WERI-Rb-1 (cell line): ENCODE results near the gene CTNNA3.

Experiments
- DNase-seq: peaks from one replicate; pipeline ENCODE4 v3.0.0-alpha.2; 2020
- H3K27ac ChIP-seq: fragments of 250-450 bp; sonication (Bioruptor Pico); 2 replicates; pipeline ENCODE4 v1.5.1; 2020; ENCODE audit warnings: mild to moderate bottlenecking, moderate library complexity
- H3K27me3 ChIP-seq: fragments of 250-450 bp; sonication (Bioruptor Pico); 2 replicates; pipeline ENCODE4 v1.5.1; 2021; ENCODE audit warnings: mild to moderate bottlenecking, low read depth, moderate library complexity; ENCODE audit not compliant: insufficient read depth, severe bottlenecking
- H3K36me3 ChIP-seq: fragments of 250-450 bp; sonication (Bioruptor Pico); 2 replicates; pipeline ENCODE4 v1.5.1; 2020; ENCODE audit warnings: mild to moderate bottlenecking, moderate library complexity
- H3K4me3 ChIP-seq: 2 replicates; pipeline ENCODE4 v1.5.1; 2011; ENCODE audit warnings: low read depth, mild to moderate bottlenecking, control low read depth, low read length
- H3K9me3 ChIP-seq: fragments of 250-450 bp; sonication (Bioruptor Pico); 2 replicates; pipeline ENCODE4 v1.5.1; 2021; ENCODE audit warnings: mild to moderate bottlenecking, moderate library complexity; ENCODE audit not compliant: severe bottlenecking
- CTCF ChIP-seq: IDR thresholded peaks from 2 replicates; pipeline ENCODE4 v1.5.1; 2011; ENCODE audit warnings: low read depth, mild to moderate bottlenecking, control low read depth, inconsistent platforms, low read length

The CTNNA3 gene

GRCh38 chr10:67476201-67476600 lies 219.8 kb downstream of the CTNNA3 start:
- H3K27ac ChIP-seq: no peak overlapping the region
- no peak overlapping the region for H3K4me3 ChIP-seq
- no peaks in the 10 kb centered on the region for H3K27me3 ChIP-seq
- no peak for DNase-seq
- H3K36me3 ChIP-seq: no peaks in the 10 kb centered on the region
- peak; percentile 32; the same call in 1 of the 2 replicates for TF ChIP-seq CTCF
- H3K9me3 ChIP-seq: peaks cover 2% of the 10 kb centered on the region

- H3K27ac ChIP-seq: no peak overlapping the region
- H3K27me3 ChIP-seq: no peaks in the 10 kb centered on the region
- peaks cover 2% of the 10 kb centered on the region for H3K9me3 ChIP-seq
- H3K36me3 ChIP-seq: no peaks in the 10 kb centered on the region
- no peak for TF ChIP-seq CTCF
- no peak for DNase-seq
- H3K4me3 ChIP-seq: no peak overlapping the region
These were observed 222.0 kb downstream of the CTNNA3 start for GRCh38 chr10:67473850-67474633.

- no peak for TF ChIP-seq CTCF
- Histone ChIP-seq H3K27me3 (no peaks in the 10 kb centered on the region), H3K27ac (no peak overlapping the region), H3K4me3 (no peak overlapping the region), H3K9me3 (no peaks in the 10 kb centered on the region), H3K36me3 (no peaks in the 10 kb centered on the region)
- DNase-seq: no peak
These were observed 225.0 kb downstream of the CTNNA3 start for GRCh38 chr10:67471022-67471421.

- no peaks in the 10 kb centered on the region for H3K36me3 ChIP-seq
- no peak for TF ChIP-seq CTCF
- no peak overlapping the region for H3K4me3 ChIP-seq
- H3K27ac ChIP-seq: no peak overlapping the region
- no peaks in the 10 kb centered on the region for H3K9me3 ChIP-seq
- DNase-seq: no peak
- H3K27me3 ChIP-seq: no peaks in the 10 kb centered on the region
These were observed 231.7 kb downstream of the CTNNA3 start for GRCh38 chr10:67464278-67464677.

GRCh38 chr10:67452892-67453291 lies 243.1 kb downstream of the CTNNA3 start:
- no peak for TF ChIP-seq CTCF
- H3K27ac ChIP-seq: no peak overlapping the region
- H3K4me3 ChIP-seq: no peak overlapping the region
- H3K9me3 ChIP-seq: no peaks in the 10 kb centered on the region
- no peaks in the 10 kb centered on the region for H3K27me3 ChIP-seq
- H3K36me3 ChIP-seq: no peaks in the 10 kb centered on the region
- DNase-seq: no peak
